ENCODE results near the gene CSF3R.

Gene CSF3R

GRCh38 chr1:36520056-36520455 is 37.3 kb upstream of the CSF3R start:
- no peak overlapping the region for H3K4me3 ChIP-seq (ENCODE audit: low read depth, low read length)

GRCh38 chr1:36517011-36517771 is 34.5 kb upstream of the CSF3R start:
- no peak for TF ChIP-seq CTCF (IDR thresholded peaks at IDR 0.05; ENCODE audit: low read depth, low read length)
- H3K4me3 ChIP-seq (ENCODE audit: low read depth, low read length), result no peak overlapping the region

More at GRCh38 chr1:36520056-36520455, 37.3 kb upstream of the CSF3R start:
- no peak for TF ChIP-seq CTCF (IDR thresholded peaks at IDR 0.05; ENCODE audit: low read depth, low read length)

- TF ChIP-seq CTCF (IDR thresholded peaks at IDR 0.05; ENCODE audit: low read depth, low read length), result peak; percentile 90
- no peak overlapping the region for H3K4me3 ChIP-seq (ENCODE audit: low read depth, low read length)
These were observed 33.8 kb upstream of the CSF3R start for GRCh38 chr1:36516372-36517010.

- no peak for TF ChIP-seq CTCF (IDR thresholded peaks at IDR 0.05; ENCODE audit: low read depth, low read length)
- H3K4me3 ChIP-seq (ENCODE audit: low read depth, low read length), result no peak overlapping the region
These were observed 32.8 kb upstream of the CSF3R start for GRCh38 chr1:36515315-36516138.

- no peak for TF ChIP-seq CTCF (IDR thresholded peaks at IDR 0.05; ENCODE audit: low read depth, low read length)
These were observed 31.8 kb upstream of the CSF3R start for GRCh38 chr1:36514501-36514900.

GRCh38 chr1:36513676-36514473 is 31.2 kb upstream of the CSF3R start:
- no peak for TF ChIP-seq CTCF (IDR thresholded peaks at IDR 0.05; ENCODE audit: low read depth, low read length)
- no peak overlapping the region for H3K4me3 ChIP-seq (ENCODE audit: low read depth, low read length)

More at GRCh38 chr1:36514501-36514900, 31.8 kb upstream of the CSF3R start:
- no peak overlapping the region for H3K4me3 ChIP-seq (ENCODE audit: low read depth, low read length)

Data from WI38 (cell line).